LoVo (cell line): ENCODE results near the gene RMRP.
"Not testable (repeated sequence)": the region's sequence is repeated elsewhere in the genome, so short reads cannot be mapped to it uniquely, and the experiment has no call there.

Experiments
- DNase-seq: peaks from one replicate; pipeline ENCODE4 v3.0.0-alpha.2; 2016; ENCODE audit warnings: low spot score

Gene RMRP

DNA sequence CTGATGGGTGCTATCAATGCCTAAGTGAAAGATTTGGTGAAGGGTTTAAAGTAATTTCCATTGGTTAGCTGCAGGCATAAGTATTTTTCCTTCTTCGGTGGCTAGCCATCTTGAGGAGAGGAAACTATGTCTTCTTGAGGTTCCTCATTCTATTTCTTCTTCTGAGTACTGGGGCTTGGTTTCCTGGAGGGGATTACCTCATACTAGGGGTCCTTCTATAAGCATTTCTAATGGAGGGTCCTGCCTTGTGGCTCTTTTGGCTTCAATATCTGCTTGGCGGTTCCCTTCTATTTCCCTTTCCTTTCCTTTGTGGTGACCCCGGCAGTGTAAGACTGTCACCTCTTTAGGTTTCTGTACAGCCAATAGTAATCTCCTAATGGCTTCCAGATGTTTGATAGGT, 16.3 kb downstream of the RMRP start:
- DNase-seq, result not testable (repeated sequence)

DNA sequence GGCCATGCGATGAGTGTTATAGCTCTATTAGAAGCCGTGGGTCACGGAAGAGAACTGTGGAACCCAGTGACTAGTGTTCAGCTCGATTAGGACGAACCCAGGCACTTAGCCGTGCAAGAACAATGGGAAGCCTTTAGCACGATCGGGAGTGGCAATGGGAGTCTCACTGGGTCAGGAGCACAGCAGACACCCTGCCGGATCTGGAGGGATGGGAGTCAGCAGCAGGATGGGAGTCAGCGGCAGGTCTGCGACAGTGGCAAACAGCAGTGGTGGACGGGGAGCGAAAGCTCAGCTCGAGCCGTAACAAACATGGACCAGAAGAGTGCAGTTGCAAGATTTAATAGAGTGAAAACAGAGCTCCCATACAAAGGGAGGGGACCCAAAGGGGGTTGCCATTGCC, 17.4 kb downstream of the RMRP start:
- DNase-seq, result not testable (repeated sequence)

DNA sequence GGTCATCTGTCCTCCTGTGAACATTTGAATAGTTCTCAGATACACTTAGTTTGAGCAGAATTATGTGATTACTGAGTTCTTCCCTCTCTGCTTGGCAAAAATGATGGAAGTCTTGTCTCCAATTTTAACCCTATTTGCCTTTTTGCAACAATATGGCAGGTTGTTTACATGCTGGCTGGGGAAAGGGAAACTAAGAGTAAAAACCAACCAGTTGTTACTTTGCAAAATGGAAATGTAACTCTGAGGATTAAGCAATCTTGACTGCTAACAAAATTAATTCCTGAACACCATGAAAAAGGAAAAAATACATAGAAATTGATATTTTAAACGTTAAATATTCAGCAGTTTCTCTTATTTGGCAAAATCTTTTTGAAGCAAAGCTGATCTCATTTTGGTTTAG, 18.2 kb downstream of the RMRP start:
- DNase-seq, result no peak

DNA sequence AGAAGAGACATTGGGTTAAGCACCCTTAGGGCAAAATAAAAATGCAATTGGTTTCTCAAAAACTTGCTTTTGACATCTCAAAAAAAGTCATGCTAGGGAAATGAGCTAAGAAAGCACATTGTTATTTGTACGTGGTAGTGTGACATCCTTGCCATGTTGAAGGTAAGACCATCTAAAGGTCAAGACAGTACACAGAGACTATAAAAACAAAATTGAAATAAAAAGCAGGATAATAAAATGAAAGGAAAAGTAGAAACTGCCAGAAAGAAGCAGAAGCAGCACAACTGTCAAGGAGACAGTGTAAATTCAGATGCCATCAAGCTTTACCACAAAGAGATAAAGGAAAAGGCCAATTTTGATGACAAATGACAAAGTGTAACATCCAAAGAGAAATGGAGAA, 18.6 kb downstream of the RMRP start:
- DNase-seq, result not testable (repeated sequence)

DNA sequence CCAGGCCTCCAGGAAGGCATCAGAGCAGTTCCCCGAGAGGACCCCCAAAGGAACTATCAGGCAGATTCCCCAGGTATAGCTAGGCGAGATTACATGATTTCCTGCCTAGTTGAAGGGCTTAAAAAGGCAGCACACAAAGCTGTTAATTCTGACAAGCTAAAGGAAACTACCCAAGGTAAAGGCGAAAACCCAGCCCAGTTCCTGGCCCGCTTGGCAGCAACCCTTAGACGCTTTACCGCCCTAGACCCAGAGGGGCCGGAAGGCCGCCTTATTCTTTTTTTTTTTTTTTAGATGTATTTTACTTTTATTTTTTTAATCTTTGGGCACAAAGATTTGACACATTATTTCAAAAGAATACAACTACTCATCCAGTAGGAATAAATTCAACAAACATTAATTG, 19.1 kb downstream of the RMRP start:
- DNase-seq, result not testable (repeated sequence)

DNA sequence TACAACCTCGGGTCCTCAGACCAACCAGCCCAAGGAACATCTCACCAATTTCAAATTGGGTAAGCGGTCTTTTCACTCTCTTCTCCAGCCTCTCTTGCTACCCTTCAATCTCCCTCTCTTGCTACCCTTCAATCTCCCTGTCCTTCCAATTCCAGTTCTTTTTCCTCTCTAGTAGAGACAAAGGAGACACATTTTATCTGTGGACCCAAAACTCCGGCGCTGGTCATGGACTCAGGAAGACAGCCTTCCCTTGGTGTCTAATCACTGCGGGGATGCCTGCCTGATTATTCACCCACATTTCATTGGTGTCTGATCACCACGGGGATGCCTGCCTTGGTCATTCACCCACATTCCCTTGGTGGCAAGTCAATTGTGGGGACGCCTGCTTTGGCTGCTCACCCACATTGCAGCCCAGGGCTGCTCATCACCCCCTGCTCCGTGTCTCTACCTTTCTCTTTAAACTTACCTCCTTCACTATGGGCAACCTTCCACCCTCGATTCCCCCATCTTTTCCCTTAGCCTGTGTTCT, 20.3 kb downstream of the RMRP start:
- not testable (repeated sequence) for DNase-seq

DNA sequence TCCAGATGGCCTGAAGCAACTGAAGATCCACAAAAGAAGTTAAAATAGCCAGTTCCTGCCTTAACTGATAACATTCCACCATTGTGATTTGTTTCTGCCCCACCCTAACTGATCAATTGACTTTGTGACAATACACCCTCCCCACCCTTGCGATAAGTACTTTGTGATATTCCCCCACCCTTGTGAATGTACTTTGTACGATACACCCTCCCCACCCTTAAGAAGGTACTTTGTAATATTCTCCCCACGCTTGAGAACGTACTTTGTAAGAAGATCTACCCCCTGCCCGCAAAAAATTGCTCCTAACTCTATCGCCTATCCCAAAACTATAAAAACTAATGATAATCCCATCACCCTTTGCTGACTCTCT, 21.0 kb downstream of the RMRP start:
- DNase-seq, result not testable (repeated sequence)

DNA sequence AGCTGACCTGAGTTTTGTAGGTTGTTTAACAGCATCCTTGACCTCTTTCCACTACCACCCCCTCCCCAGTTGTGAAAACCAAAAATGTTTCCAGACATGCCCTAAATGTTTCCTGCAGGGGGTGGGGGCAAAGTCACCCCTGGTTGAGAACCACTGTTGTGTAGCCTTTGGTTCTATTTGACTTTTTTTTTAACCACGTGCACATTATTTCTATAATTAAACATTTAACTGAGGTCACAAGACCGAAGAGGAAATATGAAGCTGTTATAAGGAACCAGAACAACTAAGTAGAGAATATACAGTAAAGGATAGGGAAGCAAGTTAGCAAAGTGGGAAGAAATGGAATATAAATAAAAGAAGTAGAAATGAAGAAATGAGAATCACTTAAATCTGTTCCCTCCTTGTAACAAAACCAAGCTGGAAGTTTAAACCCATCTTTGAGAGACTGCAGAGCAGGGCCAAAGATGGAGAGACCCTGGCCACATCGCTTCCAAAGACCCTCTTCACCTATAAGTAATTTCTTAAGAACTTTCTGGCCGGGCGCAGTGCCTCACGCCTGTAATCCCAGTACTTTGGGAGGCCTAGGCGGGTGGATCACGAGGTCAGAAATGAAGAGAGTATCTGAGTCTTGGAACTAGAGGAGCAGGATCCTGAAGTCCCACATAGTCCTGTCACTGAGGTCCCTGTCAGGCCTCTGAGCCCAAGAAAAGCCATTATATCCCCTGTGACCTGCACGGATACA, 21.5 kb downstream of the RMRP start:
- no peak for DNase-seq

DNA sequence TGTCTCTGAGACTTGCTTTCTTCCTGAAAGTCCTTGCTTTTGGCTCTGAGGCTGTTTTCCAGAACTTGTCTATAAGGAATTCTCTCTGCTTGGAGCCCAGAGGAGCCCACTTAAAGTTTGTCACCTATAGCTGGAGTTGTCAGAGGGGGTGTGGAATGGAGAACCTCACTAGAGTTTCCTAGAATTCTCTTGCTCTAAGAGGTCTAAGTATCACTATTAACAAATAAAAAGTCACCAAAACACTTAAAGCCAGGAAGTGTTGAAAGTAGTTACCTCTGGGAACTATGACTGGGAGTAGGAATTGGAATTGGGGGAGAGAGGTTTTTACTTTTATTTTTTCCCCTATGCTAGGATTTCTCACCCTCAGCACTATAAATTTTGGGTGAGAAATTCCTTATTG, 22.1 kb downstream of the RMRP start:
- no peak for DNase-seq

DNA sequence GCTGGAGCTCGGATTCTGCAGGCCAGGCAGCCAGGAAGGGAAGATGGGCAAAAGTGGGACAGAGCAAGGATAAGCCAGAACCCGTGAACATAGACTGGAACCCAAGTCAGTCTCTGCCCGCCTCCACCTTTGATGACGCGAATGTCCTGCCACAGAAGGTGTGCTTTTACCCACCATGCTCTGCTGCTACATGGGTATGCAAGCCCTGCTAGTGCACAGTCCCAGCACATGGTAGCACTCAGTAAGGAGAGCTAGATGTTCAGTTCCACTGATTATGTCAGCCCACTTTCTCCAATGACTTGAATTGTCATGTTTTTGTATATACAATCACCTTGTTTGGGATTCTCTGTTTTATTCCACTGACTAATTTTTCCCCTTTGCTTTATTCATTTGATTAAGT, 28.2 kb downstream of the RMRP start:
- no peak for DNase-seq

DNA sequence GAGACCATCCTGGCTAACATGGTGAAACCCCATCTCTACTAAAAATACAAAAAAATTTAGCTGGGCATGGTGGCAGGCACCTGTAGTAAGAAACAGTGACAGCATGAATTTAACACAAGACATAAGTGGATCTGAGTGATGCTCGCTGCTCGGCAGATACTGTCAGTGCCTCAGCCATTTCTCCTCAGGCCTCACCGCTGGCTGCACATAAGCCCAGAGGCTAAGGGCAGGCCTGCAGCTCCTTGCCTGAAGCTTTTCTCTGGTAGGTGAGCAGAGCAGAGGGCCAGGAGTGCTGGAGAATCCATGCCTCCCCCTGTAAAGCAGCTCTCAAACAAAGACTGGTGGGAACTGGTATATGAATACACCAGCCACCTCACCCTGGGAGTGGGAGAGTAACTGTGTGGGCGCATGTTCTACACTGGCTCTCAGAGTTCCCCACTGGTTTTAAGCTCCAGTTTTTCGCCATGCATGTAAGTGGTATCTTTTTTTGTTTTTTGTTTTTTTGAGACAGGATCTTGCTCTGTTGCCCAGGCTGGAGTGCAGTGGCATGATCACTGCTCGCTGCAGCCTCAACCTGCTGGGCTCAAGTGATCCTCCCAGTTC, 29.3 kb downstream of the RMRP start:
- no peak for DNase-seq

DNA sequence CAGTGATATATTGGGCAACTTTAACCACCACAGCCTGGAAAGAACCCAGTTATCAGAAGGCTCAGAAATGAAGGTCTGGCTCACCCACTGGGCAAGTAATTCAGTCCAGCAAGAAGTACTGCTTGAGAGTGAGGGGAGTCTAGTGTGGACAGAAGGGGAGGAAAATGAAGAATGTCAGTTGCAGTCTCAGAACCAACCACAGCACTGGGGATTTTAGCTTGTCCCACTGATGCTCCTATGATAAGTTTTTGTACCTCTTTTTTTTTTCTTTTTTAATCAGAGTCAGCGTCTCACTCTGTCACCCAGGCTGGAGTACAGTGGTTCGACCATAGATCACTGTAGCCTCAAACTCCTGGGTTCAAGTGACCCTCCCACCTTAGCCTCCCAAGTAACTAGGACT, 30.2 kb downstream of the RMRP start:
- DNase-seq, result no peak

DNA sequence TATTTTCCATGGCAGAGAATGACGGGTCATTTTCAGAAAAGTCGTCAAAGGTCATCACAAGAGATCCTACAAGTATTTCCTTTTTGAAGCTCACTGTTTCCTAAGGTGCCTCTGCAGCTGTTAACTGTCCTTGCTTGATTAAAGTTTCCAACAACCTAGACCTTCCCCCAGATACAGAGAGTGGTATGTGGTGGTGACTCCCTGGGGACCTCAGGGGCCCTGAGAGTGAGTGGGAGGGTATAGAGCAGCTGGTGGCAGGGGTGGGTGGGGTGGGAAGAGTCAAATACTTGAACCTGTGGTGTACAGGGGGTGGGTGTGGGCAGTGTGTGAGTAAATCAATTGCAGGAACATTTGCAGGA, 38.0 kb downstream of the RMRP start:
- no peak for DNase-seq

DNA sequence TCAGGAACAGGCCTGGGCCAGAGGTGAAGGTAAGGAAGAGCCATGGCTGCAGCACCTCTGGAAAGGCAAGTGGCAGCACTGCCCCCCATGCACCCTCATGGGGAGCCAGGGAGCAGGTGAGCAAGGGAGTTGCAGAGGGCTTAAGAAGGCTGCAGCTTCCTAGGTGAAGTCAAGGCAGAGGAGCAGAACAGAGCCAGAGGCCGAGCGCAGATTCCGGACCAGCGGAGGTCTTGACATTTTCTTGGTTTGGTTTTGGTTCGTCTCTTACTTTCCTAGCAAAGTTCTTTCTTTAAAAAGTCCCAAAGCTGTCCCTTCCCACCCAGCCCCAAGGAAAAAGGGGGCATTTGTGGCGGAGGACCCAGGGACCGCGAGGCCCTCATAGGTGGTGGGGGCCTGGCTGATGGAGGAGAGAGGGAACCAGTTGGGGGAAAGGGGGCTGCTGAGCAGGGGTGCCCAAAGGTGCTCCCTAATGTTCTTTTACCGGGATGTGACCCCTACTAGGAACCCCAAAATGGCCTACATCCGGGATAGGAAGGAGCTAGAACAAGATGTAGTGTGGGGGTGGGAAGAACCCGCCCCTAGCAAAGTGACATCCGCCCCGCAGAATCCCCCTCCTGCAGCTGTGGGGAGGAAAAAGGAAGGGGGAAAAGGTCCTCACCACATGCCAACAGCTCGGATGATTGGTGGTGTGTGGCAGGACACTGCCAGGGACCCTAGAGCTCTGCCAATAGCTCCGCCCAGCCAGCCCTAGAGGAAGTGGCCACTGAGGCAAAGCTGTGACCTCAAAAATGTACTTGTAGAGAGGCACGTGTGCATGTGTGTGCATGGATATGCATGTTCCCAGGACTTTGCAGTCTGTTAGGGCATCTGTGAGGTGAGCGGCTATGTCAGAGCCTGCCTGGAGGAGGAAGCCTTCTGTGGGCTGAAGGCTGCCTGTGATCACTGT, 38.7 kb downstream of the RMRP start:
- DNase-seq, result no peak

DNA sequence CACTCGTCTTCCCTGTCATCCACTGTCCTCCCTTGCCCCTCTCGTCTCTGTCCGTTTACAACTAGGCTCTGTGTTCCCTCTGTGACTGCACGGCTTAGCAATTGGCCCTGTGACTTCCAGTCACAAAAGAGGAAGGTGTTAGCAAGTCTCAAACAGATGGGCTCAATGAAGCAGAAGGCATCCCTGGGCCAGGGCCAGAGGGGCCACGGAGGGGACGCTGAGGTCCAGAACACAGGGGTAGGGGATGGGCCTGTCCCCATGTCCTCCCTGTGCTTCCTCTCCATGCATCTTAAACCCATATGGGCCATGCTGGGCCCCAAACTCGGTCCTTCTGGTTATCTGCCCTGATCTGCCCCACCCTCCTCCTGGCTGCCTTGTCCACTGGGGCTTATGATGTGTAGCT, 39.5 kb downstream of the RMRP start, which contains the start of gene CD72:
Gene CD72 (minus strand): TSS at position 89 of the 403 bp plus-strand sequence. CDS start 110 bp downstream, outside the sequence.
- DNase-seq, result no peak

DNA sequence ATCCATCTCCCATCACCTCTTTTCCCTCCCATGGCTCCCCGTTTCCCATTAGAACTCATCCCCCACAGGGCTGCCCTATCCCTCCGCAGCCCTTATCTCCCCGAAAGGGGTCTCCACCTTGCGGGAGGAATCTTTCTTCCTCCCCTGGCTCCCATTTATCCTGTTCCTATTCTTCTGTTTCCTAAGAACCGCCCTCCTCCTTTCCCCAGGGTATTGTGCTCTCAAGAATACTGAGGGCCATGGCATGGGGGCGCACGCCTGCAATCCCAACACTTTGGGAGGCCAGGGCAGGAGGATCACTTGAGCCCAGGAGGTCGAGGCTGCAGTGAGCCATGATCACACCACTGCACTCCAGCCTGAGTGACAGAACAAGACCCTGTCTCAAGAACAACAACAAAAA, 40.3 kb downstream of the RMRP start:
- DNase-seq, result no peak

DNA sequence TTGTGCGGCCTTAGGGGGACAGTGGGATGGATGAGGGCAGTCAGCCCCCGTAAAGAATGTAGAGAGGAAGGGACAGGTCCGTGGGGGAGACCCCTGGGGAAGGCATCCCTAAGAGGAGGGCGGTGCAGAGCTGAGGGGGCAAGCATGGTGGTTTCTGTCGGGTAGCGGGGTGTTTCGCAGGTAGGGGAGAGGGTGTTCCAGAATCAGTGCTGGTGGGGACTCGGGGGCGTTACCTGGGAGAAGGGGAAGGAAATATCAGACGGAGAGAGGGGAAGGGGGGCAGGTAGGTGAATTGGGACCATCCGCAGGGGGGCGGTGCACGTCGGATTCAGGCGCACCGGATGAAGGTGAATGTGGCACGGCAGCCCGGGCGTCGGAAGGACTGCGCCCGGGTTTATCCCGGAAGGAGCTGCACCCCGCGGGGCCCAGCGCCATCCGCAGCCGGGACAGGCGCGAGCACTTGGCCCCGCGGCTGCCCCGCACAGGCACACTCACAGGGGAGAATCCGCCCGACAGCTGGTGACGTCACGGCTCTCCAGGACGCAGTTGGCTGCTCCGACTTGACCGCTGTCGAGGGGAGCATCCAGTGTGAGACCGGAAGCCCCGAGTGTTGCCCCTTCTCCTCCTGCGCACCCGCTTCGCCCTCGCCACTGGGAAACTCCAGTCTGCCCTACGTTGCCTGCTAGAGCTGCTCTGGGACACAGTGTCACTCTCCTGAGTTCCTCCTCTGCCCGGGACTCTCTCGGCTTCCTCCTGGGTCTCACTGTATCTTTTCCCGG, 40.9 kb downstream of the RMRP start:
- DNase-seq, result no peak

DNA sequence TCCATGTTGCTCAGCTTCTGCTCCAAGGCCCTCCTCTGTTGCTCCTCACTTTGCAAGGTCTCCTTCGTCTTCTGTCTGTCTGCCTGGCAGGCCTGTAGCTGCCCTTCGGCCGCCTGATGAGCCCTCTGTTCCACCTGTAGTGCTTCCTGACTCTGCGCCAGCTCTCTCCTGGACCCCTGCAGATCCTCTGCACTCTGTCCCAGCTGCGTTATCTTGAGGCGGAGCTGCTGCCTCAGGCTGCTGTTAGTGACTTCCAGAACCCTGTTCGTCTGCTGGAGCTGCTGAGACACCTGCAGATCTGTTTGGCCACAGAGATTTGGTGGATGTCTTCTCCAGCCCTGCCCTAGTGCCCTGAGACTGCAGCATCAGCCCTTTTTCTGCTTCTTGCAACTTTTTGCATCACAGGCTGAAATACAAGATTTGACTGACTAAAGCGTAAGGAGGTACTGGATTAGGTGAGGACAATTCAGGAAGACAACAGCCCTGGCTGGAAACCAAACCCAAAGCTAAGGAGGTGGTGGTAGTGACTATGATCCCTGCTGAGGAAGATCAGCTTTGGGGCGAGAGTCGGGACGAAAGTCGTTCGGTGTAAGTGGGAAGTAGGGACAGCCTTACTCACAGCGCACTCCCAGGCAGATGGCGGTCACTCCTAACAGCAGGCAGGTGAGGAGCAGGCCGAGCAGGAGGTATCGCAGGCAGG, 41.7 kb downstream of the RMRP start:
- DNase-seq, result no peak

DNA sequence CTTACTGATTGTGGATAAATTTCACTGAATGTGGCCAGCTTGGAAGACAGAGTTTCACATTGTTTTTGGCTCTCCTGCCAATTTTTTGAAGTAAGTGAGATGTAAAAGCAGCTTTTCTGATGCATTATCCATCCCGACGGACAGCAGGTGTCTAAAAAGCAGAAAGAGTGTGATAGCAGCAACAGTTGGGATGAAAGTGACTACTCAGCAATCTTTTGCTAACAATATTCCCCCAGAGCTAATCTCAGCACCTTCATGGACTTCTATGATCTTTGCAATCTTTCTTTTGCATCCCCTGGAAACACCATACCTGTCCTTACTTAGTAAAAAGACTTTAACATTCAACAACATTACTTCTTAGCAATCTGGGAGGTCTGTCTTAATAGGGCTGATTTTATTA, 45.0 kb downstream of the RMRP start:
- DNase-seq, result no peak

DNA sequence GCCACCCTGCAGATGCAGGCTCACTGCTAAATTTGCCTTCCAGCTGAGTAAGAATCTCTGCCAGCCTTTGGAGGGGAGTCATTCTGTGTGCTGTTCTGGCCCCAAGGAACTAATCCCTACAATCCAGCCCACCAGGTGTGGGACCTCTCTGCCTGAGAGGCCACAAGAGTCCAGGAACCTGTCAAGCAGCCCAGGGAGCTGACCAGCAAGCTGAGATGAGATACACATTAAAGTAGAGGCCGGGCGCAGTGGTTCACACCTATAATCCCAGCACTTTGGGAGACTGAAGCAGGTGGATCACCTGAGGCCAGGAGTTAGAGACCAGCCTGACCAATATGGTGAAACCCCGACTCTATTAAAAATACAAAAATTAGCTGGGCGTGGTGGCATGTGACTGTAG, 45.8 kb downstream of the RMRP start:
- not testable (repeated sequence) for DNase-seq

DNA sequence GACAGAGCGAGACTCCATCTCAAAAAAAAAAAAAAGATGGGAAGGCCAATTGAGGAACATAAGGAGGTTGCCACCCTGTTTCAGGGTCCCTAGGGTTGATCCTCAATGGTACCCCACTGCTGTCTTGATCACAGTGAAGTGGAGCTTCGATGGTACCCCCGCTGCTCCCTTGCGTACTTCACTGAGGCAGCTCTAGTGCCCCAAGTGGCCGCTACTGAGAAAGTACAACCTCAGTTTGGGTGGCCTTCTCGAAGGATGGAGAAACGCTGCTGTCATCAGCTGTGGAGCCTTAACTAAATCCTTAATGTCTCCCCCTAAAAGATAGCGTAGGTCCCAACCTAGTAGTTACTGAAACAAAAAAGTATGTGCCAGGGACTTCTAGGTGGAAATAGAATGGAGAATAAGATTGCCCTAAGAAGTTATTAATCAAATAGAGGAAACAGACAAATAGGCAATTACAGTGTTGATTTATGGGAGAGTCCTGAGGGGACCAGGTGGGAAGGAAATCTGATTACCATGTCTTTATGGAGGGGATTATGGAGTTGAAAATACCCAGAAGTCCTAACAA, 46.5 kb downstream of the RMRP start:
- peak; percentile 29 for DNase-seq
